Keratinocyte (primary cell): Measurements from ENCODE around the gene DCAF6. TPM values are rescaled to one million over a fixed set of nuclear protein-coding genes. Genes with fewer than 3 reads are reported as not detected.

ENCODE experiments used
- DNase-seq: peaks from one replicate; pipeline ENCODE4 v3.0.0-alpha.2; 2011; ENCODE audit warnings: low read depth, missing footprints, low spot score
- FAIRE-seq: peaks from 2 replicates; lab custom pipeline; 2011; peaks lifted over from hg19 to GRCh38; lab: Jason Lieb, UNC
- H2AFZ ChIP-seq: 2 replicates; pipeline ENCODE4 v1.6.0; 2012; ENCODE audit warnings: low read length, control low read depth, inconsistent platforms; ENCODE audit not compliant: control insufficient read depth
- H3K27ac ChIP-seq: 2 replicates; pipeline ENCODE4 v1.5.1; 2011; ENCODE audit warnings: low read length; ENCODE audit not compliant: control insufficient read depth, insufficient read depth
- H3K27me3 ChIP-seq: 3 replicates; pipeline ENCODE4 v1.6.0; 2011; ENCODE audit warnings: low read length; ENCODE audit not compliant: control insufficient read depth, insufficient read depth; ENCODE audit errors: extremely low read depth
- H3K36me3 ChIP-seq, 2 experiments: 2 replicates in 1 of 2; 3 replicates in 1 of 2; pipeline ENCODE4 v1.5.1; 2011; ENCODE audit warnings: low read length in 2 of 2, mild to moderate bottlenecking in 1 of 2; ENCODE audit not compliant: control insufficient read depth in 2 of 2, insufficient read depth in 2 of 2; ENCODE audit errors: extremely low read depth in 1 of 2
- H3K4me1 ChIP-seq: 3 replicates; pipeline ENCODE4 v1.5.1; 2011; ENCODE audit warnings: low read length; ENCODE audit not compliant: control insufficient read depth, insufficient read depth; ENCODE audit errors: extremely low read depth
- H3K4me2 ChIP-seq: 3 replicates; pipeline ENCODE4 v1.6.0; 2011; ENCODE audit warnings: low read depth, low read length; ENCODE audit not compliant: control insufficient read depth, insufficient read depth; ENCODE audit errors: extremely low read depth
- H3K4me3 ChIP-seq, 3 experiments: fragments of 200-600 bp in 1 of 3; sonication (generic) in 1 of 3; 2 replicates in 2 of 3; 3 replicates in 1 of 3; pipeline ENCODE4 v1.5.1; 2011 to 2016; ENCODE audit warnings: low read length in 3 of 3, mild to moderate bottlenecking in 3 of 3, control low read depth in 2 of 3, inconsistent platforms in 1 of 3, low read depth in 1 of 3, mixed read lengths in 1 of 3, mixed run types in 1 of 3, moderate library complexity in 1 of 3; ENCODE audit not compliant: control insufficient read depth in 2 of 3, insufficient read depth in 2 of 3; ENCODE audit errors: extremely low read depth in 1 of 3
- H3K79me2 ChIP-seq: 2 replicates; pipeline ENCODE4 v1.6.0; 2012; ENCODE audit warnings: low read length; ENCODE audit not compliant: control insufficient read depth, insufficient read depth
- H3K9ac ChIP-seq: 3 replicates; pipeline ENCODE4 v1.6.0; 2011; ENCODE audit warnings: low read length; ENCODE audit not compliant: control insufficient read depth, insufficient read depth; ENCODE audit errors: extremely low read depth
- H3K9me1 ChIP-seq: 3 replicates; pipeline ENCODE4 v1.6.0; 2011; ENCODE audit warnings: low read length; ENCODE audit not compliant: control insufficient read depth, insufficient read depth; ENCODE audit errors: extremely low read depth
- H3K9me3 ChIP-seq: 2 replicates; pipeline ENCODE4 v1.5.1; 2012; ENCODE audit warnings: low read depth, low read length; ENCODE audit not compliant: control insufficient read depth
- H4K20me1 ChIP-seq: 3 replicates; pipeline ENCODE4 v1.6.0; 2011; ENCODE audit warnings: low read length; ENCODE audit not compliant: control insufficient read depth, insufficient read depth; ENCODE audit errors: extremely low read depth
- EZH2 ChIP-seq: IDR thresholded peaks from one replicate; pipeline ENCODE4 v1.6.1; 2012; ENCODE audit warnings: inconsistent platforms, mild to moderate bottlenecking, low read length, moderate library complexity
- dilution Hi-C: fragments of 300-500 bp; cut with MboI; formaldehyde crosslinking; loops from one replicate; pipeline ENCODE4 v1.7.0; 2020; ENCODE audit warnings: low sequenced_read_pairs; ENCODE audit not compliant: extremely low pct_ligation_motif_present
- polyA plus RNA-seq, 5 experiments: library from polyadenylated mRNA; depleted of rRNA in 3 of 5; stranded (reverse) in 3 of 5; stranded (forward) in 1 of 5; unstranded in 1 of 5; fragments of >200 nt; gene quantifications; 1 replicate in 1 of 5; 2 replicates in 3 of 5; 3 replicates in 1 of 5; pipeline versions ENCODE4 v1.2.1 to v1.2.3, GENCODE V29; 2011 to 2012; ENCODE audit warnings: missing spikeins in 2 of 5, low read depth in 1 of 5, low replicate concordance in 1 of 5
- TF ChIP-seq, protein P1 (sequence below), 3 experiments: IDR thresholded peaks in 1 of 3; conservative IDR thresholded peaks in 1 of 3; optimal IDR thresholded peaks in 1 of 3; 2 replicates in 2 of 3; 3 replicates in 1 of 3; pipeline versions ENCODE3 to v1.5.1; 2011; ENCODE audit warnings: low read length in 3 of 3, mild to moderate bottlenecking in 3 of 3, moderate library complexity in 2 of 3, control low read depth in 1 of 3, inconsistent platforms in 1 of 3; ENCODE audit not compliant: insufficient read depth in 2 of 3; ENCODE audit errors: extremely low read depth in 1 of 3

DCAF6 gene
- polyA plus RNA-seq, 1 donor (not counting 4 experiments of a cell fraction or from before 2014, with no cell fraction given) = 109 TPM

- dilution Hi-C loops = no loop called here
- TF ChIP-seq, protein P1, sequence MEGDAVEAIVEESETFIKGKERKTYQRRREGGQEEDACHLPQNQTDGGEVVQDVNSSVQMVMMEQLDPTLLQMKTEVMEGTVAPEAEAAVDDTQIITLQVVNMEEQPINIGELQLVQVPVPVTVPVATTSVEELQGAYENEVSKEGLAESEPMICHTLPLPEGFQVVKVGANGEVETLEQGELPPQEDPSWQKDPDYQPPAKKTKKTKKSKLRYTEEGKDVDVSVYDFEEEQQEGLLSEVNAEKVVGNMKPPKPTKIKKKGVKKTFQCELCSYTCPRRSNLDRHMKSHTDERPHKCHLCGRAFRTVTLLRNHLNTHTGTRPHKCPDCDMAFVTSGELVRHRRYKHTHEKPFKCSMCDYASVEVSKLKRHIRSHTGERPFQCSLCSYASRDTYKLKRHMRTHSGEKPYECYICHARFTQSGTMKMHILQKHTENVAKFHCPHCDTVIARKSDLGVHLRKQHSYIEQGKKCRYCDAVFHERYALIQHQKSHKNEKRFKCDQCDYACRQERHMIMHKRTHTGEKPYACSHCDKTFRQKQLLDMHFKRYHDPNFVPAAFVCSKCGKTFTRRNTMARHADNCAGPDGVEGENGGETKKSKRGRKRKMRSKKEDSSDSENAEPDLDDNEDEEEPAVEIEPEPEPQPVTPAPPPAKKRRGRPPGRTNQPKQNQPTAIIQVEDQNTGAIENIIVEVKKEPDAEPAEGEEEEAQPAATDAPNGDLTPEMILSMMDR (optimal IDR thresholded peaks at IDR 0.05 in 1 of 3, IDR thresholded peaks at IDR 0.05 in 1 of 3, conservative IDR thresholded peaks at IDR 0.05 in 1 of 3; ENCODE audit: extremely low read depth in 1 of 3, insufficient read depth in 2 of 3, low read length in 3 of 3) = no peak
- no peak for TF ChIP-seq EZH2
- FAIRE-seq = no peak
Observed at GRCh38 chr1:167995038-167995437, 58.6 kb downstream of the DCAF6 start.

GRCh38 chr1:167996266-167996665 lies 59.8 kb downstream of the DCAF6 start:
- FAIRE-seq (no peak), DNase-seq (no peak)
- Histone ChIP-seq H3K79me2 (no peaks in the 10 kb centered on the region), H3K36me3 (peaks cover 4% of the 10 kb centered on the region in 2 experiments), H4K20me1 (no peaks in the 10 kb centered on the region), H3K4me2 (no peak overlapping the region), H3K9me3 (no peaks in the 10 kb centered on the region), H3K4me3 (no peak overlapping the region), H3K27ac (no peak overlapping the region), H3K9me1 (no peaks in the 10 kb centered on the region), H3K9ac (no peak overlapping the region), H3K4me1 (no peaks in the 10 kb centered on the region), H3K27me3 (no peaks in the 10 kb centered on the region), H2AFZ (no peak overlapping the region)
- dilution Hi-C loops = no loop called here
- no peak for TF ChIP-seq EZH2
- TF ChIP-seq, protein P1 (optimal IDR thresholded peaks at IDR 0.05 in 1 of 3, IDR thresholded peaks at IDR 0.05 in 1 of 3, conservative IDR thresholded peaks at IDR 0.05 in 1 of 3; ENCODE audit: extremely low read depth in 1 of 3, insufficient read depth in 2 of 3, low read length in 3 of 3) = no peak

More at GRCh38 chr1:167995038-167995437, 58.6 kb downstream of the DCAF6 start:
- H3K36me3 ChIP-seq = peaks cover 4% of the 10 kb centered on the region in 2 experiments
- H3K4me2 ChIP-seq = no peak overlapping the region
- no peak overlapping the region for H3K9ac ChIP-seq
- no peak overlapping the region for H3K4me3 ChIP-seq
- no peak for DNase-seq
- H3K27ac ChIP-seq = no peak overlapping the region
- H3K9me1 ChIP-seq = no peaks in the 10 kb centered on the region
- no peaks in the 10 kb centered on the region for H3K9me3 ChIP-seq
- no peaks in the 10 kb centered on the region for H3K79me2 ChIP-seq
- H3K27me3 ChIP-seq = no peaks in the 10 kb centered on the region
- no peak overlapping the region for H2AFZ ChIP-seq
- H3K4me1 ChIP-seq = no peaks in the 10 kb centered on the region
- no peaks in the 10 kb centered on the region for H4K20me1 ChIP-seq
